ENCODE results near the gene CHRM3. TPM values are rescaled to one million over a fixed set of nuclear protein-coding genes. Genes with fewer than 3 reads are reported as not detected.
A peak's percentile ranks its signal among the peaks of the same experiment; 100 is the strongest.
"Not testable (repeated sequence)": the region's sequence is repeated elsewhere in the genome, so short reads cannot be mapped to it uniquely, and the experiment has no call there.

Gene CHRM3
- total RNA-seq = 0.68 TPM

GRCh38 chr1:239386453-239387303 lies at the start of gene CHRM3:
Gene CHRM3 (plus strand): TSS chr1:239386568. CDS start chr1:239907452, 520,884 bp downstream.
- peak; percentile 66 for ATAC-seq

GRCh38 chr1:239337799-239338430 lies 48.5 kb upstream of the CHRM3 start:
- no peak for ATAC-seq

GRCh38 chr1:239347776-239348175 lies 38.6 kb upstream of the CHRM3 start:
- no peak for ATAC-seq

- no peak for ATAC-seq
Observed at GRCh38 chr1:239348635-239349353, 37.6 kb upstream of the CHRM3 start.

- no peak for ATAC-seq
Observed at GRCh38 chr1:239349699-239350098, 36.7 kb upstream of the CHRM3 start.

GRCh38 chr1:239353536-239353935 lies 32.8 kb upstream of the CHRM3 start:
- no peak for ATAC-seq

GRCh38 chr1:239354231-239354630 lies 32.1 kb upstream of the CHRM3 start:
- ATAC-seq = no peak

GRCh38 chr1:239357867-239358266 lies 28.5 kb upstream of the CHRM3 start:
- no peak for ATAC-seq

- peak; percentile 93 for ATAC-seq
Observed at GRCh38 chr1:239361403-239361802, 25.0 kb upstream of the CHRM3 start.

- ATAC-seq = no peak
Observed at GRCh38 chr1:239363930-239364329, 22.4 kb upstream of the CHRM3 start.

- ATAC-seq = no peak
Observed at GRCh38 chr1:239367196-239367810, 19.1 kb upstream of the CHRM3 start.

- no peak for ATAC-seq
Observed at GRCh38 chr1:239368436-239369109, 17.8 kb upstream of the CHRM3 start.

GRCh38 chr1:239370869-239371268 lies 15.5 kb upstream of the CHRM3 start:
- ATAC-seq = not testable (repeated sequence)

- no peak for ATAC-seq
Observed at GRCh38 chr1:239382666-239383065, 3.7 kb upstream of the CHRM3 start.

- ATAC-seq = no peak
Observed at GRCh38 chr1:239383714-239384113, 2.7 kb upstream of the CHRM3 start.

- no peak for ATAC-seq
Observed at GRCh38 chr1:239387304-239388158, 1.2 kb downstream of the CHRM3 start.

- ATAC-seq = no peak
Observed at GRCh38 chr1:239388159-239388485, 1.8 kb downstream of the CHRM3 start.

GRCh38 chr1:239388578-239388977 lies 2.2 kb downstream of the CHRM3 start:
- no peak for ATAC-seq

- ATAC-seq = no peak
Observed at GRCh38 chr1:239389703-239390102, 3.3 kb downstream of the CHRM3 start.

- ATAC-seq = no peak
Observed at GRCh38 chr1:239392271-239392670, 5.9 kb downstream of the CHRM3 start.

- no peak for ATAC-seq
Observed at GRCh38 chr1:239394107-239394506, 7.7 kb downstream of the CHRM3 start.

GRCh38 chr1:239413916-239414315 lies 27.5 kb downstream of the CHRM3 start:
- no peak for ATAC-seq

Data from esophagus mucosa (tissue), 1 donor.